ENCODE results near the gene DPH5.

DNA sequence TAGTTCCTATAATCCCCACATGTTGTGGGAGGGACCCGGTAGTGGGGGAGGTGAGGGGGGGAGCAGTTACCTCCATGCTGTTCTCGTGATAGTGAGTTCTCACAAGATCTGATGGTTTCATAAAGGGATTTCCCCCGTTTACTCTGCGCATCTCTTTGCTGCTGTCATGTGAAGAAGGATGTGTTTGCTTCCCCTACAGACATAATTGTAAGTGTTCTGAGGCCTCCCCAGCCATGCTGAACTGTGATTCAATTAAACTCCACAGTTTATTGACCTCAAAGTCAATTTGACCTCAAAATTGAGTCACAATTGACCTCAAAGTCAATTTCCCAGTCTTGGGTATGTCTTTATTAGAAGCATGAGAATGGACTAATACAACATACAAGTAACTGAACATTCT, 19.7 kb downstream of the DPH5 start:
- no peak for TF ChIP-seq CTCF (IDR thresholded peaks at IDR 0.05; ENCODE audit: borderline replicate concordance, extremely low read depth, low read length, poor library complexity, severe bottlenecking)
- TF ChIP-seq EZH2 (IDR thresholded peaks at IDR 0.05; ENCODE audit: borderline replicate concordance, low read depth, low read length, severe bottlenecking), result no peak
